K562 (cell line): ENCODE results near the gene SLC6A9. TPM values are rescaled to one million over a fixed set of nuclear protein-coding genes. Genes with fewer than 3 reads are reported as not detected.

ENCODE experiments used
- ATF1 ChIP-seq, 2 experiments: fragments of 450-650 bp in 1 of 2; IDR thresholded peaks; 2 replicates each; pipeline ENCODE4 v1.6.1; 2016; ENCODE audit warnings: missing compliant biosample characterization in 1 of 2, missing genetic modification characterization in 1 of 2
- ESRRB ChIP-seq: fragments of 250-450 bp; sonication (Bioruptor Pico); IDR thresholded peaks from 2 replicates; pipeline ENCODE4 v1.5.0; 2020; ENCODE audit warnings: mild to moderate bottlenecking, moderate library complexity, borderline replicate concordance
- FOXJ3 ChIP-seq: sonication (generic); formaldehyde crosslinking; IDR thresholded peaks from 2 replicates; pipeline ENCODE4 v1.4.0; 2020; ENCODE audit warnings: mild to moderate bottlenecking, missing genetic modification reagents
- GATAD2A ChIP-seq: fragments of 450-650 bp; IDR thresholded peaks from 2 replicates; pipeline ENCODE4 v1.6.1; 2017
- HBP1 ChIP-seq: fragments of 450-650 bp; formaldehyde crosslinking; IDR thresholded peaks from 2 replicates; pipeline ENCODE4 v1.4.0; 2022; ENCODE audit warnings: missing genetic modification characterization
- HMG20B ChIP-seq: fragments of 250-450 bp; sonication (Bioruptor Pico); IDR thresholded peaks from 2 replicates; pipeline ENCODE4 v1.5.0; 2021; ENCODE audit warnings: mild to moderate bottlenecking
- HNRNPH1 ChIP-seq: fragments of 200-400 bp; formaldehyde crosslinking; optimal IDR thresholded peaks from 2 replicates; pipeline ENCODE3; 2017; ENCODE audit warnings: low read depth, mild to moderate bottlenecking, low read length, moderate library complexity
- JUN ChIP-seq, 2 experiments: sonication (generic) in 1 of 2; formaldehyde crosslinking in 1 of 2; IDR thresholded peaks; 2 replicates each; pipeline versions ENCODE4 v1.6.1 to v1.8.0; 2012 to 2022; ENCODE audit warnings: borderline replicate concordance in 2 of 2, mild to moderate bottlenecking in 2 of 2, improper control_type of control experiment in 1 of 2, low read depth in 1 of 2, low read length in 1 of 2, missing genetic modification reagents in 1 of 2
- NR2F6 ChIP-seq: fragments of 450-650 bp; formaldehyde crosslinking; IDR thresholded peaks from 2 replicates; pipeline ENCODE4 v1.4.0; 2020; ENCODE audit warnings: mild to moderate bottlenecking
- PHTF2 ChIP-seq: fragments of 250-450 bp; sonication (Bioruptor Pico); IDR thresholded peaks from 2 replicates; pipeline ENCODE4 v1.5.0; 2021; ENCODE audit warnings: mild to moderate bottlenecking
- RBM39 ChIP-seq: fragments of 200-400 bp; formaldehyde crosslinking; optimal IDR thresholded peaks from 2 replicates; pipeline ENCODE3; 2018; ENCODE audit warnings: low read depth, low read length
- TSHZ1 ChIP-seq: fragments of 250-450 bp; sonication (Bioruptor Pico); IDR thresholded peaks from 2 replicates; pipeline ENCODE4 v1.4.0; 2020; ENCODE audit warnings: mild to moderate bottlenecking, moderate library complexity
- ZBTB9 ChIP-seq: fragments of 450-650 bp; formaldehyde crosslinking; IDR thresholded peaks from 2 replicates; pipeline ENCODE4 v1.4.0; 2020; ENCODE audit warnings: mild to moderate bottlenecking, moderate library complexity
- ZNF699 ChIP-seq: fragments of 250-450 bp; sonication (Bioruptor Pico); IDR thresholded peaks from 2 replicates; pipeline ENCODE4 v1.8.0; 2021; ENCODE audit warnings: mild to moderate bottlenecking, moderate library complexity; ENCODE audit not compliant: insufficient replicate concordance
- ZNF830 ChIP-seq: fragments of 250-450 bp; sonication (Bioruptor Pico); IDR thresholded peaks from 2 replicates; pipeline ENCODE4 v1.5.0; 2021; ENCODE audit warnings: mild to moderate bottlenecking
- polyA plus RNA-seq, 8 experiments: library from polyadenylated mRNA; depleted of rRNA in 4 of 8; stranded (reverse) in 5 of 8; unstranded in 3 of 8; fragments of >200 nt; fragmentation: Nextera tagmentation in 2 of 8; fragmentation: Illumina TruSeq in 1 of 8; extraction: Ambion mirVana in 2 of 8; extraction: Trizol in 1 of 8; gene quantifications; 2 replicates each; pipeline versions ENCODE4 v1.2.1 to v1.2.3, GENCODE V29; 2011 to 2014; ENCODE audit warnings: inconsistent platforms in 1 of 8, missing spikeins in 1 of 8
- total RNA-seq, 7 experiments: library from RNA; depleted of rRNA in 6 of 7; stranded (reverse); fragments of >200 nt in 6 of 7; fragmentation: Illumina TruSeq in 2 of 7; extraction: Trizol in 2 of 7; gene quantifications; 2 replicates each; pipeline versions ENCODE4 v1.2.1 to v1.2.3, GENCODE V29; 2011 to 2021; ENCODE audit warnings: low replicate concordance in 1 of 7
- TF ChIP-seq, protein P1 (sequence below): IDR thresholded peaks from 3 replicates; pipeline ENCODE4 v1.6.1; 2011; ENCODE audit warnings: borderline replicate concordance, mild to moderate bottlenecking; ENCODE audit not compliant: insufficient read length, insufficient read depth
- TF ChIP-seq, protein P2 (sequence below): IDR thresholded peaks from 2 replicates; pipeline ENCODE4 v1.6.1; 2016; ENCODE audit warnings: missing genetic modification characterization, missing compliant biosample characterization

Gene SLC6A9
- total and polyA plus RNA-seq, 9 of the 15 experiments (the other 6 are each of a cell fraction or from before 2014, with no cell fraction given), result 0.17 to 18.7 (median 2.9) TPM

DNA sequence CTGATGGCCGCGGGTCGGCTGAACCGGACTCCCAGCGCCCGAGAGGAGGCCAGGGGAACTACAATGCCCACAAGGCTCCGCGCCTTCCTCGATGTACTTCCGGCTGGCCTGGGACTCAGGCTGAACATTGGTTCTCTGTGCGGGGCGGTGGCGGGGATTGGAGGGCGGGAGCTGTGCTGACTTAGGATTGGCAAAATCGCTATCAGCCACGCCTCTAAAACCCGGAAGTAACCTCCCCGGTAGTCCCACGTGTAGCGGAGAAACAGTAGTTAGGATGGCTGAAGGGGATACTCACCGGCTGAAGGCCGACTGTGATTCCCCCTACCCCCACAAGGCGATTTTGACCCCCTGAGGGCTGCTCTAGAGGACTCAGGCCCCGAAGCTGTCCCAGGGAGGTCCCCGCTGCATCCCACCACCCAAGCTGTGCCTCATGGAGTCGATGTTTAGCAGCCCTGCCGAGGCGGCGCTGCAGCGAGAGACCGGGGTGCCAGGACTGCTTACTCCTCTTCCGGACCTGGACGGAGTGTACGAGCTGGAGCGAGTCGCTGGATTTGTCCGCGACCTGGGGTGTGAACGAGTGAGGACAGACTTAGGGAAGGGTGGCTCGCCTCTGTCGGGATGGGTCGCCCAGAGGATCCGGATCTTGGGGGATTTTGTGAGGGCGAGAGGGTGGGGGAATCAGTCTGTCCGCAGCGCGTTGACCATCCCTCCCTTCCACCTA is 61.4 kb downstream of the SLC6A9 start, which contains the start of gene DPH2 (continued):
- TF ChIP-seq, protein P1, sequence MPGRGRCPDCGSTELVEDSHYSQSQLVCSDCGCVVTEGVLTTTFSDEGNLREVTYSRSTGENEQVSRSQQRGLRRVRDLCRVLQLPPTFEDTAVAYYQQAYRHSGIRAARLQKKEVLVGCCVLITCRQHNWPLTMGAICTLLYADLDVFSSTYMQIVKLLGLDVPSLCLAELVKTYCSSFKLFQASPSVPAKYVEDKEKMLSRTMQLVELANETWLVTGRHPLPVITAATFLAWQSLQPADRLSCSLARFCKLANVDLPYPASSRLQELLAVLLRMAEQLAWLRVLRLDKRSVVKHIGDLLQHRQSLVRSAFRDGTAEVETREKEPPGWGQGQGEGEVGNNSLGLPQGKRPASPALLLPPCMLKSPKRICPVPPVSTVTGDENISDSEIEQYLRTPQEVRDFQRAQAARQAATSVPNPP, result no peak
- TF ChIP-seq FOXJ3 (CRISPR knock-in tag) (no peak), ESRRB (0 out of 2 replicates have a peak, but pooled peaks have one; percentile 43), PHTF2 (CRISPR knock-in tag) (no peak), NR2F6 (no peak), ATF1 (CRISPR knock-in tag; IDR thresholded peaks at IDR 0.05) (no peak), ATF1 (tag; IDR thresholded peaks at IDR 0.05) (peak; percentile 86), RBM39 (no peak), ZNF699 (no peak), TSHZ1 (CRISPR knock-in tag) (no peak), ZNF830 (CRISPR knock-in tag) (no peak), GATAD2A (no peak), ZBTB9 (CRISPR knock-in tag) (no peak), JUN (IDR thresholded peaks at IDR 0.05; ENCODE audit: borderline replicate concordance, low read depth, low read length) (peak; percentile 69; the same call in 1 of the 2 replicates), JUN (CRISPR knock-in tag; IDR thresholded peaks at IDR 0.05; ENCODE audit: borderline replicate concordance) (0 out of 2 replicates have a peak, but pooled peaks have one; percentile 35), HMG20B (CRISPR knock-in tag) (no peak), HBP1 (no peak), HNRNPH1 (no peak)
- TF ChIP-seq, protein P2, sequence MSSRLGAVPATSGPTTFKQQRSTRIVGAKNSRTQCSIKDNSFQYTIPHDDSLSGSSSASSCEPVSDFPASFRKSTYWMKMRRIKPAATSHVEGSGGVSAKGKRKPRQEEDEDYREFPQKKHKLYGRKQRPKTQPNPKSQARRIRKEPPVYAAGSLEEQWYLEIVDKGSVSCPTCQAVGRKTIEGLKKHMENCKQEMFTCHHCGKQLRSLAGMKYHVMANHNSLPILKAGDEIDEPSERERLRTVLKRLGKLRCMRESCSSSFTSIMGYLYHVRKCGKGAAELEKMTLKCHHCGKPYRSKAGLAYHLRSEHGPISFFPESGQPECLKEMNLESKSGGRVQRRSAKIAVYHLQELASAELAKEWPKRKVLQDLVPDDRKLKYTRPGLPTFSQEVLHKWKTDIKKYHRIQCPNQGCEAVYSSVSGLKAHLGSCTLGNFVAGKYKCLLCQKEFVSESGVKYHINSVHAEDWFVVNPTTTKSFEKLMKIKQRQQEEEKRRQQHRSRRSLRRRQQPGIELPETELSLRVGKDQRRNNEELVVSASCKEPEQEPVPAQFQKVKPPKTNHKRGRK, result no peak
